Measurements from ENCODE around the gene ZNF710.
"Not testable (repeated sequence)": the region's sequence is repeated elsewhere in the genome, so short reads cannot be mapped to it uniquely, and the experiment has no call there.

ZNF710 gene, protein sequence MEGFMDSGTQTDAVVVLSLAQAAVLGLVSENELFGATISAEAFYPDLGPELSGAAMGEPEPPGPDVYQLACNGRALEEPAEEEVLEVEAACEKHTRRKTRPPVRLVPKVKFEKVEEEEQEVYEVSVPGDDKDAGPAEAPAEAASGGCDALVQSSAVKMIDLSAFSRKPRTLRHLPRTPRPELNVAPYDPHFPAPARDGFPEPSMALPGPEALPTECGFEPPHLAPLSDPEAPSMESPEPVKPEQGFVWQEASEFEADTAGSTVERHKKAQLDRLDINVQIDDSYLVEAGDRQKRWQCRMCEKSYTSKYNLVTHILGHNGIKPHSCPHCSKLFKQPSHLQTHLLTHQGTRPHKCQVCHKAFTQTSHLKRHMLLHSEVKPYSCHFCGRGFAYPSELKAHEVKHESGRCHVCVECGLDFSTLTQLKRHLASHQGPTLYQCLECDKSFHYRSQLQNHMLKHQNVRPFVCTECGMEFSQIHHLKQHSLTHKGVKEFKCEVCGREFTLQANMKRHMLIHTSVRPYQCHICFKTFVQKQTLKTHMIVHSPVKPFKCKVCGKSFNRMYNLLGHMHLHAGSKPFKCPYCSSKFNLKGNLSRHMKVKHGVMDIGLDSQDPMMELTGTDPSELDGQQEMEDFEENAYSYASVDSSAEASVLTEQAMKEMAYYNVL

DNA sequence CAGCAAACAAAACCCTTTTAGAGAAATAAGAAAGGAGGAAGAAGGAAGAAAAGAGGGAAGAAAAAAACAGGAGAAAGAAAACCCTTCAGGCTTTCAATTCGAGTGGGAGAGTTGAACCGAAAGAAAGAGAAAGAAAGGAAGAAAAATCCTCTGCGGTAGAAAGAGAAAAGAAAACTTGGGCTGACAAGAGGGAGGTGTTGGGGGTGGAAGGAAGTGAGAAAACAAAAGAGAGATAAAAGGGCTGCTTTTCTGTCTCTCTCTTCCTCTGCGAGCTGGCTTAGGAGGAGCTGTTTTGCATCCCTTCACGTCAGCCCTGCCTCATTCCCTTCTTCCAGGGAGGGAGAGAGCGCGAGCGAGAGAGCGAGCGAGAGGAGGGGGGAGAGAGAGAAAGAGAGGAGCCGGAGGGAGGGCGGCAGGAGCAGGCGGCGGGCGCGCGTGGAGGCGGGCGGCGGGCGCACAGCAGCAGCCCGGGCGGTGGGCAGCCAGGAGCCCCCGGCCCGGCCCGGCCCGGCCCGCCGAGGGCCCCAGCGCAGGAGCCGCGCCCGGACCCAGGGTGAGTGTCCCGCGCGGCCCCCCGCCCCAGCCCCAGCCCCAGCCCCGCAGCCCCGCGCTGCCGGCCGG is at the start of gene ZNF710:
Gene ZNF710 (plus strand): TSS at position 263 of the 621 bp plus-strand sequence. CDS start 65,814 bp downstream, outside the sequence.
- no peak for DNase-seq (ENCODE audit: low read depth in 2 of 2)

DNA sequence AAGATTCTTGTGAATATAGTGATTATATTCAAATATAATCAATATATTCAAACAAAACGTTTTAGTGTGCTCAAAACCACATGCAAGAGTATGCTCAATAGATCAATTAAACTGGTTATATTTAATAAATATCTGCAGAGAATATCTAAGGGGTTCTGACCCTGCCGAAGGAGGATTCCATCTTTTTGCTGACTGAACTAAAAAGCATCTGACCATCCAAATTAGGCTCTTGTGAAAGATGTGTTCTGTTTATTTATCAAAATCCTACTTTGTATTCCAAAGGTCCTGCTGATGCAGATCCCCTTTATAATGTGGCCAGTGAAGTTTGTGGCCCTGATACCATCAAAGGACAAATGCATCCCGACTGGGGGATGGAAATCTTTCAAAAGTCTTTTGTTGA is 46.6 kb upstream of the ZNF710 start:
- no peak for DNase-seq (ENCODE audit: low read depth in 2 of 2)

DNA sequence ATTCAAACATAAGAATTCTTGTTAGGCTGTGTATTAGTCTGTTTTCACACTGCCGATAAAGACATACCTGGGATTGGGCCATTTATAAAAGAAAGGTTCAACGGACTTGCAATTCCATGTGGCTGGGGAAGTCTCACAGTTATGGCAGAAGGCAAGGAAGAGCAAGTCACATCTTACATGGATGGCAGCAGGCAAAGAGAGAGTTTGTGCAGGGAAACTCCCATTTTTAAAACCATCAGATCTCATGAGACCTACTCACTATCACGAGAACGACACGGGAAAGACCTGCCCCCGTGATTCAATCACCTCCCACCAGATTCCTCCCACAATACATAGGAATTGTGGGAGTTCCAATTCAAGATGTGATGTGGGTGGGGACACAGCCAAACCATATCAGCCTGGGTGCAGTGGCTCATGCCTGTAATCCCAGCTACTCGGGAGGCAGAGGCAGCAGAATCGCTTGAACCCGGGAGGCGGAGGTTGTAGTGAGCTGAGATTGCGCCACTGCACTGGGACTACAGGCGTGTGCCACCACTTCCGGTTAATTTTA is 45.6 kb upstream of the ZNF710 start:
- DNase-seq (ENCODE audit: low read depth in 2 of 2), result not testable (repeated sequence)

DNA sequence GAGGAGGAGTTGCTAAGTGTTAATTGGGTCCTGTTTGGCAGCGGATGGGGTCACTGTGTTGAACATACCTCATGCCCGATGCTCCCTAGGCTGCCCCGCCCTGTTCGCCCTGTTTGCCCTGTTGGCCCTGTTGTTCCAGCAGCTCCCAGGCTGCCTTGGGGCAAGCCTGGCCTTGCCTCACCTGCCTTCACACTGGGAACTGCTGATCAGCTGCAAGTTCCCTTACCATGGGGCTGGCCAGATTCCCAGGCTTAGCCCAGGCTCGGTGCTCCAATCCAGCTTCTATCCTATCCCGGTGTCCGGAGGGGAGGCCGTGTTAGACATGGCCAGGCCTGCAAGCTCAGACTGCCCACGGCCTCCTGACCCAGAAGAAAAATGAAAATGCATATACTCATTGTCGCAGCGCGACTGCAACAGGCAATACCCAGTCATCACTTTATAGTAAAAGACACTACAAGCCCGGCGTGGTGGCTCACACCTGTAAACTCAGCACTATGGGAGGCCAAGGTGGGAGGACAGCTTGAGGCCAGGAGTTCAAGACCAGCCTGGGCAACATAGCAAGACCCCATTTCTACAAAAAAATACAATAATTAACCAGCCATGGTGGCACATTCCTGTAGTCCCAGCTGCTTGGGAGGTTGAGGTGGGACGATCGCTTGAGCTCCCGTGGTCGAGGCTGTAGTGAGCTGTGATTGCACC is 42.9 kb upstream of the ZNF710 start:
- DNase-seq (ENCODE audit: low read depth in 2 of 2), result no peak

DNA sequence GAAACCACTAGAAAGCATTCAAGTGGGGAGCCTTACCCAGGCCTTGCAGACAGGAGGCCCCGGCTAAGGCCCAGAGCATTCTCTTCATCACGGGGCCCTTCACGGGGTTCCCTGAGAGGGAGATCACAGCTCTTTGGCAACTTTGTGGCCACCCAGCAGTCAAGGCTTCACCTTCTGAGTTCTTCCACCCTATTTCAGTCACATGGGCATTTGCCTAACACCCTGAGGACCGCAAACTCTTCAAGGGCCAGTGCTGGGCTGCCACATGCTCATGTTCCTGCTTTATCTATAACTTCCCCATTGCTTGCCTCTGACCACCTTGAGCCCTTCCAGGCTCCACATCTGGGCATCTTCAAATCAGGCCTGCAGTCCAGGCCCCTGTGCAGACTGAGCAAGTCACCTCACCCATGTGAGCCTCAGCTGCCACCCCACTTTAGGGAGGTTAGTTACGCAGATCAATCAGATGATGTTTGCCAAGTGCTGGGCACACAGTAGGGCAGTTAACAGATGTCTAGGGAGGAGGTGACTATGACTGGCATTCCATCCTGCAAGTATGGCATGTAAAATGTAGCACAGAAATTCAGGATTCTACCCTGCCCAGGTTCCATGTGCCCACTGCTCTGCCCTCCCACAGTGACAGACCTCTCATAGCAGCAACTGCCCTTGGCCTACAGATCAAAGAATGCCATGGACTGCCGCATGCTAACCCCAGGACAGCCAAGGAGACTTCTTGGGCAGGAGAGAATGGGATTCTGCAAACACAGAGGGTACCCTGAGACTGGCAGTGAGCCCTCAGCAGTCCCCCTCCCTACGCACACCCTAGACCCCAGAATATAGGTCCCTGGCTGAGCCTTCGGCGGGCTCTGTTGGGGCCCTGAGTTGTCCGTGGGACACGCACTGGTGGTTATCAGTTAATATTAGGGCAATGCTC is 37.6 kb upstream of the ZNF710 start:
- DNase-seq (ENCODE audit: low read depth in 2 of 2), result no peak

DNA sequence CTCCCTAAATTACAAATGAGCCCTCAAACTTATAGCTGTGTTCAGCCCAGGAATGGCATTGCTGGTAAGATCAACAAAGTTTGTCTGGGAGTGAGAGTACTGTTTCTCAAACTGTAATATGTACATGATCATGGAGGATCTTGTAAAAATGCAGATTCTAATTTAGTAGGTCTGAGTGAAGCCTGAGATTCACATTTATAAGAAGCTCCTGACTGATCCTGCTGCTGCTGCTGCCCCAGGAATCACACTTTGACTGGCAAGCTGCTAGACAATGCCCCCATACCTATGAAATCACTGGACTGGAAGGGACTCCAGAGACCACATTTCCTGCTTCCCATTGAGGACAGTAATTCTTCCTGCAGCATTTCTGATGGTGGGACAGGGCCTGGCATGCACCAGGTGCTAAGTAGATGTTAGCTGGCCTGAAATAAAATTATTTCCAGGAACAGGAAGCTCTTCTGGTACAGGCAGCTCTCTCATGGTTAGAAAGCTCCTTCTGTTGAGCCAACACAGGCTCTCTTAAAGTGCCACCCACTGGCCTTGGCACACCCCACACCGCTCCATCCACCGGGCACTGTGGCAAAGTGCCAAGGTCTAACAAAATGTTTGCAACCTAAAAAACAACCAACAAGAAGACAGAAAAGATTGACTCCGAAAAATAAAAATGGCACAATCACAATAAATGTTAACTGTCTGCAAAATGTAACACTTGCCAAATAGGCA is 36.7 kb upstream of the ZNF710 start:
- no peak for DNase-seq (ENCODE audit: low read depth in 2 of 2)

DNA sequence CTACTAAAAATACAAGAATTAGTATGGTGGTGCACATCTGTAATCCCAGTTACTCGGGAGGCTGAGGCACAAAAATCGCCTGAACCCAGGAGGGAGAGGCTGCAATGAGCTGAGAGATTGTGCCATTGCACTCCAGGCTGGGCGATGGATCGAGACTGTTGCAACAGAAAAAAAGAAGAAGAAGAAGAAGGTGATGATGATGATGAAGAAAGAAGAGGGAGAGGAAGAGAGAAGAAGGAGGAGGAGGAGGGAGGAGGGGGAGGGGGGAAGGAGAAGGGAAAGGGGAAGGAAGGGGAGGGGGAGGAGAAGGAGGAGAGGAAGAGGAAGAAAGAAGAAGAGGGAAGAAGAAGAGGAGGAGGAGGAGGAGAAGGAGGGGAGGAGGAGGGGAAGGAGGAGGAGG is 33.2 kb upstream of the ZNF710 start:
- DNase-seq (ENCODE audit: low read depth in 2 of 2), result no peak

DNA sequence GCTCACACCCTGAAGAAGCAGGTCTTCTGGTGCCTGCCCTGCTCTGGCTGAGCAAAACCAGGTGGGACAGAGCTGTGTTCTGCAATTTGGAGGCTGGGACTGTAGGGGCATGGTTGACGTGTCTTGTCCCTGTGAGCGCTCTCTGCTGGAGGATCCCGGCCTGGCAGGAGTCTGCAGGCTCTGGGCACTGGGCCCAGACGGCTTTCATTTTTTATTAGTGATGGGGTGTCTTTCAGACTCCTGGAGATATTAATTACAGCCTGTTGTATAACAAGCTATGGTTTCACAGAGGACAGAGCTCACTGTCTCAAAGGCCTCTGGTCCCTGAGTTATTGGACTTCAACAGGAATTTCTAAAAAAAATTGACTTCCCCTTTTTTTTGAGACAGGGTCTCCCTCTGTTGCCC is 29.5 kb upstream of the ZNF710 start:
- DNase-seq (ENCODE audit: low read depth in 2 of 2), result peak in 1 of 2 donors; percentile 1

DNA sequence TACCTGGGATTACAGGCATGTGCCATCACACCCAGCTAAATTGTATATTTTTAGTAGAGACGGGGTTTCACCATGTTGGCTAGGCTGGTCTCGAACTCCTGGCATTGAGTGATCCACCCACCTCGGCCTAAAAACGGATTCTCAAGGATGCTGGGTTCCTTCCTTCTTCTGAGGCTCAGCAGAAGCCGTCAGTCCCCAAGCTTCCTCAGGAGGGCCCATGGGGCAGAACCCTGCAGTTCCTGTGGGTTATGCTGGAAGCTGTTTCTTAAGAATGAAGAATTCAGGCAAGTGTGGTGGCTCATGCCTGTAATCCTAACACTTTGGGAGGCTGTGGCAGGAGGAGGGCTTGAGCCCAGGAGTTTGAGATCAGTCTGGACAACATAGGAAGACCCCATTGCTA is 29.0 kb upstream of the ZNF710 start:
- no peak for DNase-seq (ENCODE audit: low read depth in 2 of 2)

DNA sequence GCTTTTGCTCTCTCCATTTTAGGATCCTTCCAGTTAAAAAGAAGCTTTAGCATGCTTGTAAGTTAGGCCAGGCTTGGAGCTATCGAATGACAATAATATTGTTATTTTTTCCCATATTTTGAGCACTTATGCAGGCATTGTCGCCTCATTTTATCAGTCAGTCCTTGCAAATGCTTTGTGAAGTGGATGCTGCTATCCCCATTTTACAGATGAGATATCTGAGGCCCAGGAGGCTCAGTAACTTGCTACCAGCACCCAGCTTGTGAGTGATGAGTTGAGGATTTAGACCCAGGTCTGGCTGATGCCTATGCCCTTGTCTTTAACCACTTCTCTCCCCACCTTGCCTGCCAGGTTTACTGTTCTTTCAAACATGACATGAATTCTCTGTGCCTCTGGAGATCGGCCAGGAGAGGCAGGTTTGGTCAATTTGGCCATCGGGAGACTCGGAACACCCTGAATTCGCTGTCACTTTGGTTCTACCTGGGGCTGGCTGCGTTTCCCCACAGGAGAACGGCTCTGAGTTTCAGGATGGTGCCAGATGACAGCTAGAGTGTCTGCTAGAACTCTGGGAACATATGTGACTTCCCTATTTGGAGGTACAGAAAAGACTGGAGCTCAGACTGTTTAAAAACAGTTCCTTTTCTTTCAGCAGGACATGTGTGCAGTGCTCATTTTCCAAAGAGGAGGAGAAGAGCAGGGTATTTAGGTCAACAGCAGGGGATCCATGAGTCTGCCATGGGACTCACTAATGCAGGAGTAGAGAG is 25.5 kb upstream of the ZNF710 start:
- no peak for DNase-seq (ENCODE audit: low read depth in 2 of 2)

DNA sequence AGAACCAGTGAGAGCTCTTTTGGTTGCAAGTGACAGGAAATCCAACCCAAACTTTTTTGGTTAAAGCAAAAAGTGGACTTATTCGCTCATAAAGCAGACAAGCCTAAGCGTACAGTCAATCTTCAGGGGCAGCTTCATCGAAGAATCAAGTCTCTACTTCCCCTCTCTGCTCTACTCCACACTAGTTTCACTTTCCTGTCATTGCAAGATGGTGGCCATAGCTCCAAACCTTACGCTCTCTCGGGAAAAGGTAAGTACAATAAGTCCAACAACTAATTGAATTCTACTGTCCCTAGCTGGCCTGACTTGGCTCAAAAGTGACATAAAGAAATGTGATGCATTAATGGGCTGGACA is 24.9 kb upstream of the ZNF710 start:
- no peak for DNase-seq (ENCODE audit: low read depth in 2 of 2)

DNA sequence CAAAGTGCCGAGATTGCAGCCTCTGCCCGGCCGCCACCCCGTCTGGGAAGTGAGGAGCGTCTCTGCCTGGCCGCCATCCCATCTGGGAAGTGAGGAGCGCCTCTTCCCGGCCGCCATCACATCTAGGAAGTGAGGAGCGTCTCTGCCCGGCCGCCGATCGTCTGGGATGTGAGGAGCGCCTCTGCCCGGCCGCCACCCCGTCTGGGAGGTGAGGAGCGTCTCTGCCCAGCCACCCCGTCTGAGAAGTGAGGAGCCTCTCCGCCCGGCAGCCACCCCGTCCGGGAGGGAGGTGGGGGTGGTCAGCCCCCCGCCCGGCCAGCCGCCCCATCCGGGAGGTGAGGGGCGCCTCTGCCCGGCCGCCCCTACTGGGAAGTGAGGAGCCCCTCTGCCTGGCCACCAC is 23.3 kb upstream of the ZNF710 start:
- DNase-seq (ENCODE audit: low read depth in 2 of 2), result not testable (repeated sequence)

DNA sequence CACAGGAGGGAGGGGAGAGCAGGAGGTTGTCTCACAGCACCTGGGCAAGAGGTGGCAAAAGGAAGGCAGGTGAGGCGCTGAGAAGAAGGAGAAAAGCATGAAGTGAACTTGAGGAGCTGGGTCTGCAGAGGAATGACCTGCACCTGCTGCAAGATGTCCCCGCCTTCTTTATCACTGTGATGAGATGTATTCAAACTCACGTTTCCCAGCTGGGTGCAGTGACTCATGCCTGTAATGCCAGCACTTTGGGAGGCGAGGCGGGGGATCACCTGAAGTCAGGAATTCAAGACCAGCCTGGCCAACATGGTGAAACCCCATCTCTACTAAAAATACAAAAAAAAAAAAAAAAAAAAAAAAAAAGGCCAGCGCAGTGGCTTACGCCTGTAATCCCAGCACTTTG is 22.2 kb upstream of the ZNF710 start:
- DNase-seq (ENCODE audit: low read depth in 2 of 2), result no peak

DNA sequence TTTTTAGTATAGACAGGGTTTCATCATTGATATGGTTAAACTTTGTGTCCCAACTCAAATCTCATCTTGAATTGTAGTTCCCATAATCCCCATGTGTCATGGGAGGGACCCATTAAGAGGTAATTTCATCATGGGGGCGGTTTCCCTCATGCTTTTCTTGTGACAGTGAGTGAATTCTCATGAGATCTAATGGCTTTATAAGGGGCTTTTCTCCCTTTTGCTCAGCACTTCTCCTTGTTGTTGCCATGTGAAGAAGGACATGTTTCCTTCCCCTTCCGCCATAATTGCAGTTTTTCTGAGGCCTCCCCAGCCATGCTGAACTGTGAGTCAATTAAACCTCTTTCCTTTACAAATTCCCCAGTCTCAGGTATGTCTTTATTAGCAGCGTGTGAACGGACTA is 20.2 kb upstream of the ZNF710 start:
- DNase-seq (ENCODE audit: low read depth in 2 of 2), result no peak

DNA sequence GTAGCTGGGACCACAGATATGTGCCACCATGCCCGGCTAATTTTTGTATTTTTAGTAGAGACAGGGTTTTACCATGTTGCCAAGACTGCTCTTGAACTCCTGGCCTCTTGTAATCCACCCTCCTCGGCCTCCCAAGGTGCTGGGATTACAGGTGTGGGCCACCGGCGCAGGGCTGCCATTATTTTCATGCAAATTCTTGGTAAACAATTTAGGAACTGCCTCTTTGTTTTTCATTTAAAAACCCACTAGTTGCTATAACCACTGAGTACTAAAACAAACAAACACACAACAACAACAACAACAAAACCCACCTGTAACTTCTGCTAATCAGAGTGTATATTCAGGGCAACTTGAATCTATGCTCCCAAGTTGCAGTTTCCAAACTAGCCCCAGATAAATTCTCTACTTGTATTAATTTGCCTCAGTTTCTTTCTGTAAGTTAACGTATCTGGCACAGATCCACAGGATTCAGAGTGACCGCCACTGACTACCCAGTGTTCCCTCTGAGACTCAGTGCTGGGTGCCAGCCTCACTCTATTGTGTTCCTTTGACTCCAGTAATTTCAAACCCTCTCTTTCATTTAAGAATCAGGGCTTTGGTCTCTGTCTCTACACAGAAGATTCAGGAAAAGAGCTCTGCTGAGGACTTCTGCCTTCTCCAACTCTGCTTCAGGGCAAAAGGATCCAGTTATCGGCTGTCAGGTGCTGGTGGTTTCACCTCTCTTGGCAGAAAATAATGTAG is 18.6 kb upstream of the ZNF710 start:
- DNase-seq (ENCODE audit: low read depth in 2 of 2), result no peak

DNA sequence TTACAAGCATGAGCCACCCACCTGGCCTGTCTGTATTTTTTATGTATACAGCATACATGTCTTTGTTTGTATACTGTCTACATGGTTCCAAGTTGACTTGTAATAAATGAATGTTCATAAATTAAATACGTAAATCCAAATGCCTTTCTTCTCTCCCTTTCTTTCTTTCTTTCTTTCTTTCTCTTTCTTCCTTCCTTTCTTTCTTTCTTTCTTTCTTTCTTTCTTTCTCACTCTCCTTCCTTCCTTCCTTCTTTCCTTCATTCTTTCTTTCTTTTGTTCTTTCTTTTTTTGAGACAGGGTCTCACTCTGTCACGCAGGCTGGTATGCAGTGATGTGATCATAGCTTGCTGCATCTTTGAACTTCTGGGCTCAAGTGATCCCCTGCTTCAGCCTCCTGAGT is 17.1 kb upstream of the ZNF710 start:
- DNase-seq (ENCODE audit: low read depth in 2 of 2), result no peak

DNA sequence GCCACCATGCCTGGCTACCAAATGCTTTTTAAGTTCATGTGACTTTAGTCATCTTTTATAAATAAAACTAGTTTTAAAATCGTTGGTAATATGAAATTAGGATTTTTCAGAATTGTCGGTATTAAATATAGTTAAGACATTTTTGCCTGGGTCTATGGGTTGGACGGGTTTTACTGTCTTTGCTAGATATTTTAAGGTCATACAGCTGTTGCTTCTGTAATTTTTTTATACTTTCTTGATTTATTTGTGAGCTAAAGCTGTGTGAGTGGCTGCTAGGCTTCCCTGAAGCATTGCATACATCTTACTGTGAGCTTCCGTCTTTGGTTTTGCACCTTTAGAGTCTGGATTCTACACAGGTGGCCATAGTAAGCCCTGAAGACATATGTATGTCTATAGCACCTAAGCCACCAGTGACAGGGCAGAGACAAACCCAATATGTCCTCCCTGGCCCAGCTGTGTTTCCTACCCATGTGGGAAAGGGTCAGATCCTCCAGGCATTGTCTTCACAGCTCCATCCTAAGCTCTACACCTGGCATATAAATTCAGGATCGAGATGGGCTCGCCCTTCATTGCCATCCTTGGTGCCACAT is 16.6 kb upstream of the ZNF710 start:
- no peak for DNase-seq (ENCODE audit: low read depth in 2 of 2)

DNA sequence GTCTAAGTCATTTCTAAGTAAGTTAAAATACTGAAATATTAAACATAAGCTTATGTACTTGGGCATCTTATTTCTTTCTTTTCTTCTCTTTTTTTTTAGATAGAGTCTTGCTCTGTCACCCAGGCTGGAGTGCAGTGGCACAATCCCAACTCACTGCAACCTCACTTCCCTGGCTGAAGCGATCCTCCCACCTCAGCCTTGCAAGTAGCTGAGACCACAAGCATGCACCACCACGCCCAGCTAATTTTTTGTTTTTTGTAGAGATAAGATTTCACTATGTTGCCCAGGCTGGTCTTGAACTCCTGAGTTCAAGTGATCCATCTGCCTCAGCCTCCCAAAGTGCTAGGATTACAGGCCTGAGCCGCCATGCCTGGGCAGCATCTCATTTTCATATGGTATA is 16.0 kb upstream of the ZNF710 start:
- no peak for DNase-seq (ENCODE audit: low read depth in 2 of 2)
